HFFc6 (cell line): ENCODE results near the gene EML4. TPM values are rescaled to one million over a fixed set of nuclear protein-coding genes. Genes with fewer than 3 reads are reported as not detected.

Source experiments
- DNase-seq: peaks from one replicate; pipeline ENCODE4 v3.0.0-alpha.2; 2018
- H3K27ac Mint-ChIP-seq: 2 replicates; pipeline ENCODE4 v1.8.0; 2020; ENCODE audit warnings: mild to moderate bottlenecking, mixed read lengths
- H3K27me3 Mint-ChIP-seq: 2 replicates; pipeline ENCODE4 v1.8.0; 2021; ENCODE audit warnings: mild to moderate bottlenecking, moderate library complexity, mixed read lengths; ENCODE audit not compliant: insufficient read depth
- H3K36me3 Mint-ChIP-seq: 2 replicates; pipeline ENCODE4 v1.8.0; 2021; ENCODE audit warnings: low read depth, mixed read lengths
- H3K4me1 Mint-ChIP-seq: 2 replicates; pipeline ENCODE4 v1.8.0; 2020; ENCODE audit warnings: low read depth, mixed read lengths
- H3K4me3 Mint-ChIP-seq: 2 replicates; pipeline ENCODE4 v1.8.0; 2020; ENCODE audit warnings: mild to moderate bottlenecking, moderate library complexity, mixed read lengths
- H3K9me3 Mint-ChIP-seq: 2 replicates; pipeline ENCODE4 v1.8.0; 2020; ENCODE audit warnings: mild to moderate bottlenecking, mixed read lengths
- total RNA-seq, 6 experiments: library from RNA; stranded (reverse); fragmentation: NEBNext Ultra II Directional; extraction: Animal tissue kit (Norgen Biotek cat#: 25700); gene quantifications; 2 replicates in 1 of 6; 3 replicates in 5 of 6; pipeline ENCODE4 v1.2.3, GENCODE V29; 2021
- TF ChIP-seq, protein P1 (sequence below): fragments of 200-600 bp; sonication (generic); IDR thresholded peaks from 2 replicates; pipeline ENCODE4 v1.5.0; 2021; ENCODE audit warnings: antibody characterized with exemption, mild to moderate bottlenecking

The EML4 gene
- total RNA-seq, 6 experiments from 2014 or later, result 31.7 to 35.8 (median 33.6) TPM

DNA sequence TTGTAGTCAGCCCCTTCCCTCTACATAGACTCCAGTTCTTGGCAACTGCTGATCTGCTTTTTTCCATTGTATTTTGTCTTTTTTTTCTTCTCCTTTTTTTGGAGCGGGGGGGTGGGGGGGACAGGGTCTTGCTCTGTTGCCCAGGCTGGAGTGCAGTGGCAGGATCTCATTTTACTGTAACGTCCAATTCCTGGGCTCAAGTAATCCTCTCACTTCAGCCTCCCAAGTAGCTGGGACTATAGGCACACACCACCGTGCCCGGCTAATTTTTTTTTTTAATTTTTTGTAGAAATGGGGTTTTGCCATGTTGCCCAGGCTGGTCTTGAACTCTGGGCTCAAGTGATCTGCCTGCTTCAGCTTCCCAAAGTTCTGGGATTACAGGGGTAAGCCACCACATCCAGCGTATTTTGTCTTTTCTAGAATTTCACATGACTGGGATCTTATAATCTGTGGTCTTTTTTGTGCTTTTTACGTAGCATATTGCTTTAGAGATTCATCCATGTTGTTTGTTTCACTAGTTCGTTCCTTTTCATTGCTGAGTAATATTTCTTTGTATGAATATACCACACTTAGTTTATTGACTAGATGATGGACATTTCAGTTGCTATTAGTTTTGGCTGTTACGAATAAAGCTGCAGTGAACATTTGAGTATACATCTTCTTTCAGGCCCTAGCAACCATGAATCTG, 17.9 kb downstream of the EML4 start:
- 0 out of 2 replicates have a peak, but pooled peaks cover 3% of the 10 kb centered on the region for H3K36me3 Mint-ChIP-seq
- no peaks in the 10 kb centered on the region for H3K27me3 Mint-ChIP-seq
- no peaks in the 10 kb centered on the region for H3K9me3 Mint-ChIP-seq
- H3K4me1 Mint-ChIP-seq, result peaks cover 37% of the 10 kb centered on the region
- TF ChIP-seq, protein P1, sequence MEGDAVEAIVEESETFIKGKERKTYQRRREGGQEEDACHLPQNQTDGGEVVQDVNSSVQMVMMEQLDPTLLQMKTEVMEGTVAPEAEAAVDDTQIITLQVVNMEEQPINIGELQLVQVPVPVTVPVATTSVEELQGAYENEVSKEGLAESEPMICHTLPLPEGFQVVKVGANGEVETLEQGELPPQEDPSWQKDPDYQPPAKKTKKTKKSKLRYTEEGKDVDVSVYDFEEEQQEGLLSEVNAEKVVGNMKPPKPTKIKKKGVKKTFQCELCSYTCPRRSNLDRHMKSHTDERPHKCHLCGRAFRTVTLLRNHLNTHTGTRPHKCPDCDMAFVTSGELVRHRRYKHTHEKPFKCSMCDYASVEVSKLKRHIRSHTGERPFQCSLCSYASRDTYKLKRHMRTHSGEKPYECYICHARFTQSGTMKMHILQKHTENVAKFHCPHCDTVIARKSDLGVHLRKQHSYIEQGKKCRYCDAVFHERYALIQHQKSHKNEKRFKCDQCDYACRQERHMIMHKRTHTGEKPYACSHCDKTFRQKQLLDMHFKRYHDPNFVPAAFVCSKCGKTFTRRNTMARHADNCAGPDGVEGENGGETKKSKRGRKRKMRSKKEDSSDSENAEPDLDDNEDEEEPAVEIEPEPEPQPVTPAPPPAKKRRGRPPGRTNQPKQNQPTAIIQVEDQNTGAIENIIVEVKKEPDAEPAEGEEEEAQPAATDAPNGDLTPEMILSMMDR, result no peak
- H3K4me3 Mint-ChIP-seq, result no peak overlapping the region
- H3K27ac Mint-ChIP-seq, result no peak overlapping the region
- no peak for DNase-seq

DNA sequence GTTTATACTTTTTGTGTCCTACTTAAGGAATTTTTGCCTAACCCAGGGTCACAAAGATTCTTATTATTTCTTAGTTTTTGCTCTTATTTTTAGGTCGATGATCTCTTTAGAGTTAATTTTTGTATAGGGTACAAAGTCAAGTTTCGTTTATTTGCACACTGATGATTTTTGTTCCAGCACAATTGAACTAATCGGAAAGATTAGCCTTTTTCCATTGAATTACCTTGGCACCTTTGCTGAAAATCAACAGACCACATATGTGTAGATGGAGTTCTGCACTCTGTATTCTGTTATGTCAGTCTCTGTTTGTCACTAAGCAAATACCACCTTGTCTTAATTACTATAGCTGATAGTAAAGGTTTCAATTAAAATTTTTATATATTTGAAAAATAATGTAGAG, 18.7 kb downstream of the EML4 start:
- Mint-ChIP-seq H3K9me3 (no peaks in the 10 kb centered on the region), H3K4me1 (peaks cover 38% of the 10 kb centered on the region), H3K4me3 (no peak overlapping the region), H3K27me3 (no peaks in the 10 kb centered on the region), H3K27ac (no peak overlapping the region), H3K36me3 (0 out of 2 replicates have a peak, but pooled peaks cover 3% of the 10 kb centered on the region)
- no peak for DNase-seq
- TF ChIP-seq, protein P1, result no peak

DNA sequence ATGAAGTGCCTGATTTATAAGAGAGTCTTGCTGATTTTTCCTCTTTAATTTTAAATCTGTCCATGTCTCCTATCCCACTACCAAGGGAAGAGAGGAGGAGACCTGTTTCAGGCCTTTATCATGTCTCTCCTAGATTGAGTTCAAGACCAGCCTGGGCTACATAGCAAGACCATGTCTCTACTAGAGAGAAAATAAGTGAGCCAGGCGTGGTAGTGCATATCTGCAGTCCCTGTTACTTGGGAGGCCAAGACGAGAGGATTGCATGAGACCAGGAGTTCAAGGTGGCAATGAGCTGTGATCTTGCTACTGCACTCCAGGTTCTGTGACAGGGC, 20.0 kb downstream of the EML4 start:
- no peak overlapping the region for H3K4me3 Mint-ChIP-seq
- H3K36me3 Mint-ChIP-seq, result 0 out of 2 replicates have a peak, but pooled peaks cover 3% of the 10 kb centered on the region
- peaks cover 46% of the 10 kb centered on the region for H3K4me1 Mint-ChIP-seq
- H3K27ac Mint-ChIP-seq, result no peak overlapping the region
- TF ChIP-seq, protein P1, result no peak
- no peak for DNase-seq
- H3K27me3 Mint-ChIP-seq, result no peaks in the 10 kb centered on the region
- H3K9me3 Mint-ChIP-seq, result no peaks in the 10 kb centered on the region

DNA sequence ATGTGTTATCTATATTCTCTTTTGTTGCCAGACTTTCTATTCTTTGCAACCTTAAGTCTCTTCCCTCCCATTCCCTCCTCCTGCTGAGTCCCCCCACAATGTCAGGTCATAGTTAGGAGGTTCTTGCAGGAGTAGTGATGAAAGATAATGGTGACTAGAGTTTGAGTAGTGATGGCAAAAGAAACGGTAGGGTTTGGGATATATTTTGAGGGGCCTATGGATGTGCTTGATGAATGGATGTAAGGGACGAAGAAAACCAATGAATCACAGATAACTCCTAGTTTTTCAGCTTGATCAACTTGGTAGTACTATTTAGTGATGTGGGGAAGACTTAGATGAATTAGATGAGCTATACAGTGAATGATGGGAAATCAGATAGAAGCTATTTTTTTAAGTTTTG, 21.0 kb downstream of the EML4 start:
- Mint-ChIP-seq H3K27ac (no peak overlapping the region), H3K4me3 (no peak overlapping the region), H3K27me3 (no peaks in the 10 kb centered on the region), H3K4me1 (peaks cover 47% of the 10 kb centered on the region), H3K9me3 (no peaks in the 10 kb centered on the region), H3K36me3 (0 out of 2 replicates have a peak, but pooled peaks cover 3% of the 10 kb centered on the region)
- DNase-seq, result no peak
- TF ChIP-seq, protein P1, result no peak

DNA sequence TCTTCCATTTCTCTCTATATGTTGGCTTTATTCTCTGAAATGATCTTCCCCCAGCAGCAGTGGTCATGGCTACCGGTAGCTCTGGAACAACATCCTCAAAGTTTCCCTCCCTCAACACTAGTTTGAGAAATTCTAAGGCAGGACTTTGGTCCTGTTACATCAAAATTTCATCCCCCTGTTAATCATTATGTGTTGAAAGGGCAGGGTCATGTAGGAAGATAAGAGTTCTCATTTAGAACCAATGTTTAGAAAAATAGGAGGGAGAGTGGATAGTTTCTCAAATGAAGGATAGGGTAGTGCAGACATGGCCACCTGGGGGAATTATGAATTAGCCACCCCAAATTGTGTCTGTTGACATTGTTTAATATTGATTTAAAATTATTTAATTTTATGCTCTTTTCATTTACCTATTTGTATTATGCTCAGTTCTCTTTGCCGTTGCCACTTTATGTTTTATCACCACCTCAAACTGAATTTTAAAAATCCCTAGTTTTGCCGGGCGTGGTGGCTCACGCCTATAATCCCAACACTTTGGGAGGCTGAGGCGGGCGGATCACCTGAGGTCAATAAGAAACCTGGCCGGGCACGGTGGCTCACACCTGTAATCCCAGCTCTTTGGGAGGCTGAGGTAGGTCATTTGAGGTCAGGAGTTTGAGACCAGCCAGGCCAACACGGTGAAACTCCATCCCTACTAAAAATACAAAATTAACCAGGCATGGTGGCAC, 22.3 kb downstream of the EML4 start:
- Mint-ChIP-seq H3K27ac (no peak overlapping the region), H3K27me3 (no peaks in the 10 kb centered on the region), H3K9me3 (no peaks in the 10 kb centered on the region), H3K36me3 (0 out of 2 replicates have a peak, but pooled peaks cover 3% of the 10 kb centered on the region), H3K4me3 (no peak overlapping the region), H3K4me1 (peaks cover 47% of the 10 kb centered on the region)
- TF ChIP-seq, protein P1, result no peak
- DNase-seq, result no peak
